ENCODE measurements around the gene SIL1. TPM values are rescaled to one million over a fixed set of nuclear protein-coding genes. Genes with fewer than 3 reads are reported as not detected.

The SIL1 gene
- total and polyA plus RNA-seq, 2 of the 8 experiments (the other 6 are each of a cell fraction or from before 2014, with no cell fraction given), result 8.3 to 12.8 TPM

- Histone ChIP-seq H2BK15ac (ENCODE audit: low read length) (no peak overlapping the region), H3K27me3 (replicated peaks in 1 of 4; ENCODE audit: control insufficient read depth in 3 of 4, extremely low read depth in 1 of 4, insufficient read depth in 3 of 4, low read length in 3 of 4) (no peaks in the 10 kb centered on the region; a peak in 1 of 7 replicates), H2BK5ac (ENCODE audit: low read depth, low read length) (no peak overlapping the region), H3K4me2 (ENCODE audit: insufficient read depth in 1 of 2, low read depth in 2 of 2, low read length in 2 of 2) (no peak overlapping the region), H3K9me3 (ENCODE audit: insufficient read depth in 2 of 2, low read depth in 1 of 2, low read length in 1 of 2) (peaks cover 4 to 5% of the 10 kb centered on the region in 2 experiments; a peak in 3 of 4 replicates), H2BK120ac (replicated peaks; ENCODE audit: low read depth, low read length) (no peak overlapping the region), H3K79me1 (ENCODE audit: low read depth, low read length) (no peaks in the 10 kb centered on the region), H4K5ac (ENCODE audit: insufficient read length, low read depth, low read length) (no peak overlapping the region), H2BK20ac (ENCODE audit: low read length) (no peak overlapping the region), H3K18ac (ENCODE audit: extremely low read depth, low read length) (no peak overlapping the region), H3K23ac (ENCODE audit: insufficient read length) (no peak overlapping the region), H3K4me1 (replicated peaks in 1 of 4; ENCODE audit: control insufficient read depth in 3 of 4, insufficient read depth in 4 of 4, low read length in 3 of 4) (peaks cover 0 to 7% (median 2%) of the 10 kb centered on the region in 4 experiments; a peak in 5 of 7 replicates), H3K4me3 (ENCODE audit: extremely low read depth in 1 of 4, insufficient read depth in 2 of 4, low read depth in 3 of 4, low read length in 4 of 4) (no peak overlapping the region), H2BK12ac (ENCODE audit: low read depth, low read length) (no peak overlapping the region), H4K8ac (ENCODE audit: extremely low read depth, insufficient read depth, low read length) (no peak overlapping the region), H3K23me2 (ENCODE audit: low read depth, low read length) (no peaks in the 10 kb centered on the region), H3K79me2 (ENCODE audit: control insufficient read depth in 1 of 2, insufficient read depth in 2 of 2, low read length in 2 of 2) (no peaks in the 10 kb centered on the region), H3K9ac (replicated peaks in 1 of 4; ENCODE audit: extremely low read depth in 1 of 4, low read depth in 3 of 4, low read length in 3 of 4) (no peak overlapping the region), H2AFZ (ENCODE audit: low read length) (no peak overlapping the region), H3K56ac (replicated peaks; ENCODE audit: insufficient read length, low read depth, low read length) (no peak overlapping the region), H3K4ac (replicated peaks; ENCODE audit: insufficient read length, low read depth, low read length) (no peak overlapping the region), H3K27ac (ENCODE audit: low read depth, low read length) (no peak overlapping the region), H3K14ac (ENCODE audit: insufficient read length) (no peak overlapping the region), H2AK5ac (ENCODE audit: low read depth, low read length) (no peak overlapping the region), H4K91ac (replicated peaks; ENCODE audit: insufficient read length, low read length) (no peak overlapping the region), H4K20me1 (replicated peaks in 1 of 2; ENCODE audit: control insufficient read depth in 1 of 2, insufficient read depth in 2 of 2, low read length in 2 of 2) (no peaks in the 10 kb centered on the region), H3K36me3 (ENCODE audit: control insufficient read depth in 2 of 4, insufficient read depth in 4 of 4, low read length in 3 of 4) (no peaks in the 10 kb centered on the region)
- TF ChIP-seq TAF1 (IDR thresholded peaks at IDR 0.05; ENCODE audit: low read depth, low read length) (no peak), GTF2F1 (IDR thresholded peaks at IDR 0.05; ENCODE audit: borderline replicate concordance, low read depth, low read length) (no peak), CEBPB (IDR thresholded peaks at IDR 0.05; ENCODE audit: low read depth, low read length) (no peak), RAD21 (IDR thresholded peaks at IDR 0.05 in 1 of 2, conservative IDR thresholded peaks at IDR 0.05 in 1 of 2; ENCODE audit: low read depth in 2 of 2, low read length in 2 of 2) (no peak), BRCA1 (IDR thresholded peaks at IDR 0.05; ENCODE audit: low read depth, low read length) (no peak)
- FAIRE-seq, result no peak
- 94% methylated on average over 2 of the region's 2 CpGs; no CpG with 5 or more reads in 1 of the 2 experiments for WGBS, 2 experiments (ENCODE audit: extremely low coverage in 1 of 2, insufficient coverage in 1 of 2, insufficient read length in 1 of 2, insufficient replicate concordance in 2 of 2, low coverage in 1 of 2, low lambda C conversion rate in 2 of 2, missing lambda C conversion rate in 1 of 2)
- DNase-seq (ENCODE audit: low read depth in 1 of 2, low spot score in 2 of 2), result no peak
- CTCF ChIA-PET (ENCODE audit: partially characterized antibody), result no interaction called here
- POLR2A ChIA-PET (ENCODE audit: partially characterized antibody), result no interaction called here
Observed at GRCh38 chr5:139058121-139058520, 140.0 kb downstream of the SIL1 start.
